Fibroblast of lung (primary cell): Measurements from ENCODE around the gene SLC39A7.

ENCODE experiments used
- EZH2 ChIP-seq: IDR thresholded peaks from 2 replicates; pipeline ENCODE4 v1.5.1; 2012; ENCODE audit warnings: low read length, control low read depth, mild to moderate bottlenecking; ENCODE audit errors: missing control alignments
- TF ChIP-seq, protein P1 (sequence below), 2 donors: IDR thresholded peaks in 1 of 2; conservative IDR thresholded peaks in 1 of 2; 1 replicate in 1 of 2; 2 replicates in 1 of 2; pipeline ENCODE4 v1.5.1; 2011 to 2012; ENCODE audit warnings: low read length in 2 of 2, control low read depth in 1 of 2, inconsistent platforms in 1 of 2, low read depth in 1 of 2, mild to moderate bottlenecking in 1 of 2

GRCh38 chr6:33209856-33210255, 9.2 kb downstream of the SLC39A7 start:
- TF ChIP-seq, protein P1, sequence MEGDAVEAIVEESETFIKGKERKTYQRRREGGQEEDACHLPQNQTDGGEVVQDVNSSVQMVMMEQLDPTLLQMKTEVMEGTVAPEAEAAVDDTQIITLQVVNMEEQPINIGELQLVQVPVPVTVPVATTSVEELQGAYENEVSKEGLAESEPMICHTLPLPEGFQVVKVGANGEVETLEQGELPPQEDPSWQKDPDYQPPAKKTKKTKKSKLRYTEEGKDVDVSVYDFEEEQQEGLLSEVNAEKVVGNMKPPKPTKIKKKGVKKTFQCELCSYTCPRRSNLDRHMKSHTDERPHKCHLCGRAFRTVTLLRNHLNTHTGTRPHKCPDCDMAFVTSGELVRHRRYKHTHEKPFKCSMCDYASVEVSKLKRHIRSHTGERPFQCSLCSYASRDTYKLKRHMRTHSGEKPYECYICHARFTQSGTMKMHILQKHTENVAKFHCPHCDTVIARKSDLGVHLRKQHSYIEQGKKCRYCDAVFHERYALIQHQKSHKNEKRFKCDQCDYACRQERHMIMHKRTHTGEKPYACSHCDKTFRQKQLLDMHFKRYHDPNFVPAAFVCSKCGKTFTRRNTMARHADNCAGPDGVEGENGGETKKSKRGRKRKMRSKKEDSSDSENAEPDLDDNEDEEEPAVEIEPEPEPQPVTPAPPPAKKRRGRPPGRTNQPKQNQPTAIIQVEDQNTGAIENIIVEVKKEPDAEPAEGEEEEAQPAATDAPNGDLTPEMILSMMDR (conservative IDR thresholded peaks at IDR 0.05 in 1 of 2, IDR thresholded peaks at IDR 0.05 in 1 of 2; ENCODE audit: low read depth in 1 of 2, low read length in 2 of 2): no peak
- TF ChIP-seq EZH2: no peak
